ENCODE measurements around the gene RPRD1B. TPM values are rescaled to one million over a fixed set of nuclear protein-coding genes. Genes with fewer than 3 reads are reported as not detected.

The RPRD1B gene
- 26.4 TPM for polyA plus RNA-seq (2013, experiment 1 of 2)
- polyA plus RNA-seq (2013, experiment 2 of 2): 25.9 TPM

DNA sequence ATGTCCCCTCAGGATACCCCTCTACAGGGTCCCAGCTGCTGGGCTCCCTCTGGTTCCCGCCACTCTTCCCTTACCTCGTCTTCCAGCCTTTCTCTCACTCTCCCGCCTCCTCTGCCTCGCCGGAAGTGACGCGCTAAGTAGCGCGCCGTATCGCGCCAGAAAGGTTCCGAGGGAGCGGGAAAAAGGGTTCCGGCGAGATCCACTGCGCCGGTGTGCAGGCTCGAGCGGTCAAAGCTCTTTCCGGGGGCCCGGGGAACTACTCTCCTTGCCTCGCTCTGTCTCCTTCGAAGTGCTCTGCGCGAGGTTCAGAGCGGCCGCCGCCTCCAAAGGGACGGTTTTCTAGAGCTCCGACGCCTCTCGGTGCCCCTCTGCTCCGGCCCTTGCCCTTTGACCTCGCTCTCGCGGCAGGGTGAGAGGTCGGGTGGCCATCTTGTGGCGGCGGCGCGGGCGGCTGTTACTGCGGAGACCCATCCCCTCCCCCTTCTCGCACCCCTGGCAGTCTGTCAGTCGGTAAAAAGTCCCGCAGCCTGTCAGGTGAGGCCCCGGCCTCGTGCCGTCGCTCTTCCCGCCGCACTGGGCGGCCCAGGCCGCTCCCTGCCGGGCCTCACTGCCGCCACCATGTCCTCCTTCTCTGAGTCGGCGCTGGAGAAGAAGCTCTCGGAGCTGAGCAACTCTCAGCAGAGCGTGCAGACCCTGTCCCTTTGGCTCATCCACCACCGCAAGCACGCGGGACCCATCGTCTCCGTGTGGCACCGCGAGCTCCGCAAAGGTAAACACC, at the start of gene RPRD1B, which contains the start of gene TTI1:
TSS of gene RPRD1B (plus strand) at position 417 of the 778 bp plus-strand sequence. CDS start at position 619, 202 bp downstream.
TSS of gene TTI1 (minus strand) at position 127 of the 778 bp plus-strand sequence. CDS start 19,640 bp downstream, outside the sequence.
- Histone ChIP-seq H3K4me3 (ENCODE audit: insufficient read depth in 1 of 2, low read depth in 1 of 2, low read length in 2 of 2) (peak within 1 kb of the TSS; percentile 87 to 99), H2AK5ac (ENCODE audit: low read length, severe bottlenecking) (peak within 1 kb of the TSS; percentile 9), H2BK12ac (ENCODE audit: low read length in 2 of 2) (no peak within 1 kb of the TSS), H2BK15ac (ENCODE audit: low read depth, poor library complexity, severe bottlenecking) (peak within 1 kb of the TSS; percentile 97), H3K27ac (ENCODE audit: low read length, poor library complexity, severe bottlenecking) (peak within 1 kb of the TSS; percentile 68), H2BK120ac (ENCODE audit: low read depth, low read length) (peak within 1 kb of the TSS; percentile 87), H3K79me1 (replicated peaks; ENCODE audit: low read length, poor library complexity, severe bottlenecking) (peaks cover 22% of the 10 kb centered on the region), H2BK5ac (ENCODE audit: low read depth, low read length, poor library complexity, severe bottlenecking) (no peak within 1 kb of the TSS), H3K4me2 (ENCODE audit: low read length, poor library complexity, severe bottlenecking) (peak within 1 kb of the TSS; percentile 77), H3K4me1 (ENCODE audit: control insufficient read depth, insufficient read depth, low read depth, low read length) (peaks cover 6% of the 10 kb centered on the region), H3K23ac (ENCODE audit: low read length in 2 of 2) (peak within 1 kb of the TSS in 1 of 2 experiments; percentile 81), H4K8ac (ENCODE audit: low read length) (peak within 1 kb of the TSS; percentile 99), H3K14ac (ENCODE audit: low read length in 2 of 2) (peak within 1 kb of the TSS in 1 of 2 experiments; percentile 86), H3K18ac (ENCODE audit: low read depth in 1 of 2, low read length in 2 of 2) (peak within 1 kb of the TSS; percentile 79 to 89), H3K27me3 (ENCODE audit: control insufficient read depth in 1 of 2, insufficient read depth in 1 of 2, low read length in 2 of 2) (no peaks in the 10 kb centered on the region), H3K9ac (ENCODE audit: low read length) (peak within 1 kb of the TSS; percentile 98), H3K36me3 (ENCODE audit: control insufficient read depth in 1 of 2, insufficient read depth in 2 of 2, low read depth in 1 of 2, low read length in 2 of 2) (peaks cover 0 to 20% of the 10 kb centered on the region in 2 experiments), H4K91ac (ENCODE audit: low read length) (peak within 1 kb of the TSS; percentile 98), H2AFZ (ENCODE audit: low read depth, low read length) (peak within 1 kb of the TSS; percentile 43), H3K4ac (ENCODE audit: low read depth in 1 of 2, low read length in 2 of 2) (peak within 1 kb of the TSS; percentile 62 to 82), H3K9me3 (ENCODE audit: control insufficient read depth, low read length) (no peaks in the 10 kb centered on the region)
- WGBS: under 1% methylated on average over 69 of the region's 69 CpGs
- DNase-seq: peak; percentile 92

DNA sequence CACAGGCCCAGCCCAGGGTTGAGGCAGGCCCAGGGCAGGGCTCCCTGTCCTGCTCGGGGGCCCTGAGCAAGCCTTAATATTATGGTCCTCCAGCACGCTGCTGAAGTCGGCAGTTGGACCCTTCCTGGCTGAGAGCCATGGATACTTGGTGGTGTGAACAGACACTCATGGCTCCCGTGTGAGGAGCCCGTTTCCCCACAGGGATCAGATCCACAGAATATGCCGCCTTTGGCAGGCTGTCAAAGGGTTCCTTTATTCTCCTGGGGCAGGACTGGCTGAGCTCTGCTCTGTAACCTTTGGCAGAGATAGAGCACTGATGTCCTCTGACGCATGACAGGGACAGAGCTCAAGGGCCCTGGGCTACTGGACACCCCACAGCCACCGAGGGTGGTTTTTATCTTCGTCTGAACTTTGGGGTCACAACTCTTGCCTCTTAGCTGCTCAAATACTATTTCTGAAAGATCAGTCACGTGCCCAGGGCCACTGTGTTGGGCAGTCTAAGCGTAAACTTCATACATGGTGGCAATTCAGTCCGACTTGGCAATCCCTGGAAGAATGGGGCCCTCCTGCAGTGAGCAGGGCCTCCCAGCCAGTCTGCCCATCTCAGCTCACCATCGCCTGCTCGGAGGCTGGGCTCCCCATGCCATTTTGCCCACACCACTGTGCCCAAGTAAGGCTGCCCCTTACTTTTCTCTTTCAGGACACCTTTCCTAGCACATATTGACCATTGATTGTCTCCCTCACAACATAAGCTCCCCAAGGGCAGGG, 49.3 kb upstream of the RPRD1B start:
- Histone ChIP-seq H2BK15ac (ENCODE audit: low read depth, poor library complexity, severe bottlenecking) (no peak overlapping the region), H3K27me3 (ENCODE audit: control insufficient read depth in 1 of 2, insufficient read depth in 1 of 2, low read length in 2 of 2) (no peaks in the 10 kb centered on the region), H3K36me3 (ENCODE audit: control insufficient read depth in 1 of 2, insufficient read depth in 2 of 2, low read depth in 1 of 2, low read length in 2 of 2) (peaks cover 25 to 43% of the 10 kb centered on the region in 2 experiments), H4K8ac (ENCODE audit: low read length) (peak overlapping the region; percentile 27), H2BK120ac (ENCODE audit: low read depth, low read length) (no peak overlapping the region), H3K79me1 (replicated peaks; ENCODE audit: low read length, poor library complexity, severe bottlenecking) (no peaks in the 10 kb centered on the region), H3K9me3 (ENCODE audit: control insufficient read depth, low read length) (no peaks in the 10 kb centered on the region), H3K9ac (ENCODE audit: low read length) (no peak overlapping the region), H3K4me1 (ENCODE audit: control insufficient read depth, insufficient read depth, low read depth, low read length) (no peaks in the 10 kb centered on the region), H3K14ac (ENCODE audit: low read length in 2 of 2) (no peak overlapping the region), H2BK12ac (ENCODE audit: low read length in 2 of 2) (no peak overlapping the region), H2AFZ (ENCODE audit: low read depth, low read length) (no peak overlapping the region), H4K91ac (ENCODE audit: low read length) (no peak overlapping the region), H3K4ac (ENCODE audit: low read depth in 1 of 2, low read length in 2 of 2) (no peak overlapping the region), H2AK5ac (ENCODE audit: low read length, severe bottlenecking) (no peak overlapping the region), H3K27ac (ENCODE audit: low read length, poor library complexity, severe bottlenecking) (no peak overlapping the region), H3K18ac (ENCODE audit: low read depth in 1 of 2, low read length in 2 of 2) (no peak overlapping the region), H3K4me2 (ENCODE audit: low read length, poor library complexity, severe bottlenecking) (no peak overlapping the region), H2BK5ac (ENCODE audit: low read depth, low read length, poor library complexity, severe bottlenecking) (no peak overlapping the region), H3K4me3 (ENCODE audit: insufficient read depth in 1 of 2, low read depth in 1 of 2, low read length in 2 of 2) (no peak overlapping the region), H3K23ac (ENCODE audit: low read length in 2 of 2) (no peak overlapping the region)
- WGBS: 94% methylated on average over 14 of the region's 14 CpGs
- no peak for DNase-seq

- peaks cover 2% of the 10 kb centered on the region for H3K79me1 ChIP-seq (replicated peaks; ENCODE audit: low read length, poor library complexity, severe bottlenecking)
- no peak for DNase-seq
- 93% methylated on average over 8 of the region's 9 CpGs for WGBS
- no peaks in the 10 kb centered on the region for H3K9me3 ChIP-seq (ENCODE audit: control insufficient read depth, low read length)
- no peak overlapping the region for H2AFZ ChIP-seq (ENCODE audit: low read depth, low read length)
- no peak overlapping the region for H3K9ac ChIP-seq (ENCODE audit: low read length)
- no peak overlapping the region for H3K4ac ChIP-seq (ENCODE audit: low read depth in 1 of 2, low read length in 2 of 2)
- no peak overlapping the region for H4K91ac ChIP-seq (ENCODE audit: low read length)
- no peaks in the 10 kb centered on the region for H3K27me3 ChIP-seq (ENCODE audit: control insufficient read depth in 1 of 2, insufficient read depth in 1 of 2, low read length in 2 of 2)
- H3K14ac ChIP-seq (ENCODE audit: low read length in 2 of 2): no peak overlapping the region
- no peak overlapping the region for H3K4me3 ChIP-seq (ENCODE audit: insufficient read depth in 1 of 2, low read depth in 1 of 2, low read length in 2 of 2)
- no peak overlapping the region for H2AK5ac ChIP-seq (ENCODE audit: low read length, severe bottlenecking)
- H2BK5ac ChIP-seq (ENCODE audit: low read depth, low read length, poor library complexity, severe bottlenecking): no peak overlapping the region
- no peak overlapping the region for H2BK120ac ChIP-seq (ENCODE audit: low read depth, low read length)
- no peak overlapping the region for H2BK12ac ChIP-seq (ENCODE audit: low read length in 2 of 2)
- H3K27ac ChIP-seq (ENCODE audit: low read length, poor library complexity, severe bottlenecking): no peak overlapping the region
- no peak overlapping the region for H3K23ac ChIP-seq (ENCODE audit: low read length in 2 of 2)
- H3K18ac ChIP-seq (ENCODE audit: low read depth in 1 of 2, low read length in 2 of 2): no peak overlapping the region
- peaks cover 19 to 55% of the 10 kb centered on the region in 2 experiments for H3K36me3 ChIP-seq (ENCODE audit: control insufficient read depth in 1 of 2, insufficient read depth in 2 of 2, low read depth in 1 of 2, low read length in 2 of 2)
- H2BK15ac ChIP-seq (ENCODE audit: low read depth, poor library complexity, severe bottlenecking): no peak overlapping the region
- H3K4me2 ChIP-seq (ENCODE audit: low read length, poor library complexity, severe bottlenecking): no peak overlapping the region
- H4K8ac ChIP-seq (ENCODE audit: low read length): no peak overlapping the region
- peaks cover 6% of the 10 kb centered on the region for H3K4me1 ChIP-seq (ENCODE audit: control insufficient read depth, insufficient read depth, low read depth, low read length)
Measured at GRCh38 chr20:37986044-37986858, 47.3 kb upstream of the RPRD1B start.

Measured in mesenchymal stem cell (in vitro differentiated cells and primary cell).